ENCODE data around the gene CDH1.

DNA sequence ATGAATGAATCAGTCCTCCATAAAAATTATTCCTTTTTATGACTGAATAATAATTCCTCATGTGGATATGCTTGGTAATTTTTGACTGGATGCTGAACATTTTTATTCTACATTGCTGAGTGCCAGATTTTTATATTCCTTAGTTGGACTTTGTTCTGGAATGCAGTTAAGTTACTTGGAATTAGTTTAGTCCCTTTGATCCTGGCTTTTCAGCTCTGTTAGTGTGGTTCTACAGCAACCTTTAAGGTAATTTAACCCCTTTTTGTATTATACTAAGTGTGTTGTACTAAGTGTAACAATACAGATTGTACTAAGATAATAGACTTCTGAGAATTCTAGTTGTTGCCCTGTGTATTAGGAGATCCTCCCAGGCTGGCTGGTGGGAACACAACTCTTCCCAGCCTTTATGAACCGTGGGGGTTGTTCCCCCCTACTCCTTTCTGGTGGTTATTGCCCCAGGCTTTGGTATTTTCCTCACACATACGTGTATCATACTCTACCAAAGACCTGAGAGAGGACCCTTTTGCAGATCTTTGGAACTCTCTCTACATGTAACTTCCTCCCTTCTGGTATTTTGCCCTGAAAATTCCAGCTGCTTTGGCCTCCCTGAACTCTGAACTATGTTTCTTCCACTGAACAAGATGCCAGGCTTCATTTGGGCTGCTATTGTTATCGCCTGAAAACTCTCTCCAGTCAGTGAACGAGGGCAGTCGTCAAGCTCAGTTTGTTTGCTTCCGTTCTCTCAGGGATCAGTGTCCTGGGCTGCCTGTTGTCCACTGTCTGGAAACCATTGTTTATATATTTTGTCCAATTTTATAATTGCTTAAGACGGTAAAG lies 136.8 kb downstream of the CDH1 start:
- TF ChIP-seq, protein P1, sequence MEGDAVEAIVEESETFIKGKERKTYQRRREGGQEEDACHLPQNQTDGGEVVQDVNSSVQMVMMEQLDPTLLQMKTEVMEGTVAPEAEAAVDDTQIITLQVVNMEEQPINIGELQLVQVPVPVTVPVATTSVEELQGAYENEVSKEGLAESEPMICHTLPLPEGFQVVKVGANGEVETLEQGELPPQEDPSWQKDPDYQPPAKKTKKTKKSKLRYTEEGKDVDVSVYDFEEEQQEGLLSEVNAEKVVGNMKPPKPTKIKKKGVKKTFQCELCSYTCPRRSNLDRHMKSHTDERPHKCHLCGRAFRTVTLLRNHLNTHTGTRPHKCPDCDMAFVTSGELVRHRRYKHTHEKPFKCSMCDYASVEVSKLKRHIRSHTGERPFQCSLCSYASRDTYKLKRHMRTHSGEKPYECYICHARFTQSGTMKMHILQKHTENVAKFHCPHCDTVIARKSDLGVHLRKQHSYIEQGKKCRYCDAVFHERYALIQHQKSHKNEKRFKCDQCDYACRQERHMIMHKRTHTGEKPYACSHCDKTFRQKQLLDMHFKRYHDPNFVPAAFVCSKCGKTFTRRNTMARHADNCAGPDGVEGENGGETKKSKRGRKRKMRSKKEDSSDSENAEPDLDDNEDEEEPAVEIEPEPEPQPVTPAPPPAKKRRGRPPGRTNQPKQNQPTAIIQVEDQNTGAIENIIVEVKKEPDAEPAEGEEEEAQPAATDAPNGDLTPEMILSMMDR (conservative IDR thresholded peaks at IDR 0.05; ENCODE audit: low read length), result no peak
- TF ChIP-seq EZH2phosphoT487 (IDR thresholded peaks at IDR 0.05; ENCODE audit: borderline replicate concordance), result no peak

Measured in Loucy (cell line).